IMR-90 (cell line): Measurements from ENCODE around the gene LRRC8B. TPM values are rescaled to one million over a fixed set of nuclear protein-coding genes. Genes with fewer than 3 reads are reported as not detected.

ENCODE experiments used
- ATAC-seq: fragments of 200-7000 bp; cut with Tn5 transposase; 2 replicates; pipeline ENCODE4 v1.9.1; 2020; ENCODE audit warnings: low read depth, mild to moderate bottlenecking, moderate library complexity
- BruUV-seq: library from RNA; stranded (reverse); fragments of 400-500 nt; replicated peaks from 2 replicates; lab custom pipeline; 2021; lab: Mats Ljungman, UMichigan
- CTCF ChIA-PET: fragments of 300-600 bp; formaldehyde crosslinking; extraction: SDS; loops from one replicate; lab custom pipeline; 2021; ENCODE audit warnings: antibody characterized with exemption; lab: Yijun Ruan, JAX
- POLR2A ChIA-PET: fragments of 300-600 bp; sonication (Branson Sonifier 250); formaldehyde crosslinking; loops from one replicate; lab custom pipeline; 2022; ENCODE audit warnings: antibody characterized with exemption; ENCODE audit not compliant: unreplicated experiment; lab: Charles Lee
- DNase-seq: peaks from one replicate; pipeline ENCODE4 v3.0.0; 2013
- H2AFZ ChIP-seq: replicated peaks from 2 replicates; pipeline ENCODE3; 2013; ENCODE audit warnings: low read length, mild to moderate bottlenecking; ENCODE audit not compliant: poor library complexity
- H2AK5ac ChIP-seq: 2 replicates; pipeline ENCODE4 v1.6.1; 2013; ENCODE audit warnings: low read depth, low read length, inconsistent platforms
- H2AK9ac ChIP-seq: replicated peaks from 2 replicates; pipeline ENCODE3; 2013; ENCODE audit warnings: mild to moderate bottlenecking, low read depth, low read length, moderate library complexity; ENCODE audit not compliant: poor library complexity
- H2BK120ac ChIP-seq: 2 replicates; pipeline ENCODE4 v1.6.1; 2013; ENCODE audit warnings: low read depth, low read length, inconsistent platforms
- H2BK15ac ChIP-seq: 3 replicates; pipeline ENCODE4 v1.6.1; 2013; ENCODE audit warnings: low read depth, low read length, inconsistent platforms
- H2BK20ac ChIP-seq: 2 replicates; pipeline ENCODE4 v1.6.1; 2013; ENCODE audit warnings: low read depth, mild to moderate bottlenecking, inconsistent platforms, low read length, moderate library complexity
- H2BK5ac ChIP-seq: 2 replicates; pipeline ENCODE4 v1.6.1; 2013; ENCODE audit warnings: mild to moderate bottlenecking, low read depth, low read length, inconsistent platforms; ENCODE audit not compliant: poor library complexity, severe bottlenecking
- H3K14ac ChIP-seq: replicated peaks from 2 replicates; pipeline ENCODE4 v1.6.1; 2013; ENCODE audit warnings: low read depth, low read length, inconsistent platforms
- H3K18ac ChIP-seq: 2 replicates; pipeline ENCODE4 v1.6.1; 2013; ENCODE audit warnings: low read depth, low read length, control low read depth
- H3K23ac ChIP-seq: 2 replicates; pipeline ENCODE4 v1.6.1; 2013; ENCODE audit warnings: low read depth, low read length, inconsistent platforms
- H3K27ac ChIP-seq: 2 replicates; pipeline ENCODE4 v1.5.1; 2013; ENCODE audit warnings: mild to moderate bottlenecking, control low read depth, low read length; ENCODE audit not compliant: insufficient read depth
- H3K27me3 ChIP-seq: 2 replicates; pipeline ENCODE4 v1.6.1; 2013; ENCODE audit warnings: low read length; ENCODE audit not compliant: control insufficient read depth, insufficient read depth
- H3K36me3 ChIP-seq: 2 replicates; pipeline ENCODE4 v1.6.1; 2013; ENCODE audit warnings: low read length, mixed read lengths; ENCODE audit not compliant: control insufficient read depth, insufficient read depth
- H3K4ac ChIP-seq: 2 replicates; pipeline ENCODE4 v1.6.1; 2013; ENCODE audit warnings: low read depth, low read length, inconsistent platforms
- H3K4me1 ChIP-seq: 2 replicates; pipeline ENCODE4 v1.6.1; 2013; ENCODE audit warnings: low read length, mixed read lengths; ENCODE audit not compliant: control insufficient read depth, insufficient read depth
- H3K4me2 ChIP-seq: 2 replicates; pipeline ENCODE4 v1.6.1; 2013; ENCODE audit warnings: low read depth, mild to moderate bottlenecking, control low read depth, low read length, moderate library complexity
- H3K4me3 ChIP-seq: 2 replicates; pipeline ENCODE4 v1.5.1; 2013; ENCODE audit warnings: low read depth, mild to moderate bottlenecking, control low read depth, low read length, moderate library complexity; ENCODE audit not compliant: insufficient read depth
- H3K56ac ChIP-seq: 2 replicates; pipeline ENCODE4 v1.6.1; 2013; ENCODE audit warnings: low read length, inconsistent platforms; ENCODE audit not compliant: insufficient read depth; ENCODE audit errors: extremely low read depth
- H3K79me1 ChIP-seq, 2 experiments: 2 replicates each; pipeline ENCODE4 v1.6.1; 2013; ENCODE audit warnings: low read length in 2 of 2, inconsistent platforms in 1 of 2, low read depth in 1 of 2
- H3K9ac ChIP-seq: 2 replicates; pipeline ENCODE4 v1.6.1; 2013; ENCODE audit warnings: low read depth, low read length, control low read depth
- H3K9me1 ChIP-seq: 2 replicates; pipeline ENCODE4 v1.6.1; 2013; ENCODE audit warnings: low read length, inconsistent platforms; ENCODE audit not compliant: insufficient read depth
- H3K9me3 ChIP-seq: 2 replicates; pipeline ENCODE4 v1.6.1; 2013; ENCODE audit warnings: low read length; ENCODE audit not compliant: control insufficient read depth, insufficient read depth
- H4K20me1 ChIP-seq: 2 replicates; pipeline ENCODE4 v1.6.1; 2013; ENCODE audit warnings: low read length, inconsistent platforms; ENCODE audit not compliant: insufficient read depth
- H4K5ac ChIP-seq: 2 replicates; pipeline ENCODE4 v1.6.1; 2013; ENCODE audit warnings: mild to moderate bottlenecking, low read depth, low read length, control low read depth
- H4K8ac ChIP-seq, 2 experiments: 2 replicates each; pipeline ENCODE4 v1.6.1; 2013; ENCODE audit warnings: low read depth in 2 of 2, low read length in 2 of 2, control low read depth in 1 of 2, inconsistent platforms in 1 of 2
- H4K91ac ChIP-seq: 2 replicates; pipeline ENCODE4 v1.6.1; 2013; ENCODE audit warnings: low read depth, low read length, inconsistent platforms; ENCODE audit not compliant: insufficient read depth
- BHLHE40 ChIP-seq: fragments of 150-350 bp; IDR thresholded peaks from 2 replicates; pipeline ENCODE4 v1.6.1; 2016; ENCODE audit warnings: mild to moderate bottlenecking, low read depth, low read length
- CHD1 ChIP-seq: IDR thresholded peaks from 2 replicates; pipeline ENCODE4 v1.6.1; 2012; ENCODE audit warnings: low read depth, low read length, improper control_type of control experiment
- CTCF ChIP-seq: conservative IDR thresholded peaks from 2 replicates; pipeline ENCODE4 v1.5.1; 2012; ENCODE audit warnings: mild to moderate bottlenecking, low read depth, low read length, improper control_type of control experiment
- FOS ChIP-seq: fragments of 150-350 bp; IDR thresholded peaks from 2 replicates; pipeline ENCODE4 v1.6.1; 2016; ENCODE audit warnings: low read depth, low read length
- MAFK ChIP-seq: IDR thresholded peaks from 2 replicates; pipeline ENCODE4 v1.6.1; 2012; ENCODE audit warnings: low read depth, low read length, improper control_type of control experiment
- MXI1 ChIP-seq: IDR thresholded peaks from 2 replicates; pipeline ENCODE4 v1.6.1; 2012; ENCODE audit warnings: low read depth, mild to moderate bottlenecking, low read length, moderate library complexity, borderline replicate concordance
- POLR2A ChIP-seq: IDR thresholded peaks from 2 replicates; pipeline ENCODE4 v1.6.1; 2012; ENCODE audit warnings: mild to moderate bottlenecking, low read depth, low read length
- RAD21 ChIP-seq: IDR thresholded peaks from 2 replicates; pipeline ENCODE4 v1.6.1; 2012; ENCODE audit warnings: low read length, improper control_type of control experiment
- RCOR1 ChIP-seq: IDR thresholded peaks from 2 replicates; pipeline ENCODE4 v1.6.1; 2012; ENCODE audit warnings: mild to moderate bottlenecking, low read length, improper control_type of control experiment; ENCODE audit not compliant: insufficient replicate concordance
- RFX5 ChIP-seq: IDR thresholded peaks from 2 replicates; pipeline ENCODE4 v1.8.0; 2012; ENCODE audit warnings: low read depth, mild to moderate bottlenecking, low read length, moderate library complexity
- SMC3 ChIP-seq: fragments of 150-350 bp; IDR thresholded peaks from 2 replicates; pipeline ENCODE4 v1.6.1; 2016; ENCODE audit warnings: low read depth, mild to moderate bottlenecking, antibody characterized with exemption, low read length, moderate library complexity
- USF2 ChIP-seq: fragments of 150-350 bp; IDR thresholded peaks from 2 replicates; pipeline ENCODE4 v1.6.1; 2017; ENCODE audit warnings: mild to moderate bottlenecking, antibody characterized with exemption, low read length, low read depth
- WGBS, 2 experiments: methylation state at CpG; one replicate each; pipeline versions ENCODE4 v1.1.5 to v1.1.7; 2013; ENCODE audit warnings: missing lambda C conversion rate in 2 of 2; ENCODE audit not compliant: insufficient read length in 1 of 2; ENCODE audit errors: extremely low coverage in 2 of 2; 5-methylcytosine and 5-hydroxymethylcytosine counted together
- dilution Hi-C: fragments of 300-500 bp; cut with HindIII; formaldehyde crosslinking; loops from one replicate; pipeline ENCODE4 v1.14.3; 2018; ENCODE audit warnings: low sequenced_read_pairs; ENCODE audit not compliant: unreplicated experiment
- in situ Hi-C: fragments of 300-500 bp; cut with MboI; formaldehyde crosslinking; loops from 3 replicates; pipeline ENCODE4 v1.14.3; 2019; ENCODE audit warnings: low sequenced_read_pairs, inconsistent platforms, mixed read lengths
- intact Hi-C: fragments of 100-400 bp; cut with micrococcal nuclease; formaldehyde crosslinking; loops from 2 replicates; pipeline ENCODE4 v1.10.0; 2022
- polyA plus RNA-seq, 3 experiments: library from polyadenylated mRNA; depleted of rRNA; stranded (reverse); fragments of >200 nt; gene quantifications; 2 replicates each; pipeline ENCODE4 v1.2.3, GENCODE V29; 2012; ENCODE audit warnings: low replicate concordance in 1 of 3
- total RNA-seq: library from RNA; depleted of rRNA; stranded (reverse); fragments of >200 nt; gene quantifications from 2 replicates; pipeline ENCODE4 v1.2.3, GENCODE V29; 2012
- TF ChIP-seq, protein P1 (sequence below): fragments of 150-350 bp; IDR thresholded peaks from 2 replicates; pipeline ENCODE4 v1.6.1; 2016; ENCODE audit warnings: low read depth, mild to moderate bottlenecking, low read length, moderate library complexity, borderline replicate concordance

Gene LRRC8B
- total and polyA plus RNA-seq, 2 of the 4 experiments (the other 2 are of a cell fraction) = 0.74 to 1.8 TPM

- CTCF ChIA-PET = no interaction called here
Measured at GRCh38 chr1:89538361-89538760, 13.7 kb downstream of the LRRC8B start.

More at GRCh38 chr1:89538361-89538760, 13.7 kb downstream of the LRRC8B start:
- Histone ChIP-seq H3K4me2 (no peak overlapping the region), H3K4me3 (no peak overlapping the region), H2AK5ac (no peak overlapping the region), H4K91ac (no peak overlapping the region), H2AFZ (no peak overlapping the region), H4K8ac (no peak overlapping the region), H3K27ac (no peak overlapping the region), H2AK9ac (no peak overlapping the region), H3K14ac (no peak overlapping the region), H3K56ac (no peak overlapping the region), H4K5ac (no peak overlapping the region), H3K9me1 (no peaks in the 10 kb centered on the region), H3K79me1 (no peaks in the 10 kb centered on the region), H3K23ac (no peak overlapping the region), H3K36me3 (no peaks in the 10 kb centered on the region), H3K18ac (no peak overlapping the region), H2BK15ac (no peak overlapping the region), H4K20me1 (no peaks in the 10 kb centered on the region), H2BK20ac (no peak overlapping the region), H3K4me1 (no peaks in the 10 kb centered on the region), H3K4ac (no peak overlapping the region), H2BK5ac (no peak overlapping the region), H3K9ac (no peak overlapping the region), H3K27me3 (no peaks in the 10 kb centered on the region; the same call in 1 of the 2 replicates), H2BK120ac (no peak overlapping the region), H3K9me3 (no peaks in the 10 kb centered on the region)
- BruUV-seq = no TSS peak
- intact Hi-C loops (no loop called here), dilution Hi-C loops (no loop called here), in situ Hi-C loops (no loop called here)
- no CpG with 5 or more reads among the region's 2 CpGs for WGBS, 2 experiments
- ATAC-seq (no peak), DNase-seq (no peak)
- POLR2A ChIA-PET = no interaction called here
- no peak for TF ChIP-seq MXI1
- TF ChIP-seq, protein P1, sequence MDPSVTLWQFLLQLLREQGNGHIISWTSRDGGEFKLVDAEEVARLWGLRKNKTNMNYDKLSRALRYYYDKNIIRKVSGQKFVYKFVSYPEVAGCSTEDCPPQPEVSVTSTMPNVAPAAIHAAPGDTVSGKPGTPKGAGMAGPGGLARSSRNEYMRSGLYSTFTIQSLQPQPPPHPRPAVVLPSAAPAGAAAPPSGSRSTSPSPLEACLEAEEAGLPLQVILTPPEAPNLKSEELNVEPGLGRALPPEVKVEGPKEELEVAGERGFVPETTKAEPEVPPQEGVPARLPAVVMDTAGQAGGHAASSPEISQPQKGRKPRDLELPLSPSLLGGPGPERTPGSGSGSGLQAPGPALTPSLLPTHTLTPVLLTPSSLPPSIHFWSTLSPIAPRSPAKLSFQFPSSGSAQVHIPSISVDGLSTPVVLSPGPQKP = no peak
- TF ChIP-seq RCOR1 = no peak
- no peak for TF ChIP-seq CTCF
- TF ChIP-seq RAD21 = no peak
- no peak for TF ChIP-seq RFX5
- no peak for TF ChIP-seq SMC3
- no peak for TF ChIP-seq USF2
- TF ChIP-seq BHLHE40 = no peak
- TF ChIP-seq MAFK = no peak
- no peak for TF ChIP-seq CHD1
- no peak for TF ChIP-seq FOS
- no peak for TF ChIP-seq POLR2A
